GM19372 (cell line): ENCODE data around the gene PSD.
A peak's percentile ranks its signal among the peaks of the same experiment; 100 is the strongest.

ENCODE experiments used
- ATAC-seq: cut with Tn5 transposase; IDR thresholded peaks from one replicate; pipeline ENCODE4 v1.9.1; 2021; ENCODE audit warnings: mild to moderate bottlenecking, low read depth, moderate library complexity; ENCODE audit not compliant: unreplicated experiment

Gene PSD

GRCh38 chr10:102421757-102422512 is 3.4 kb upstream of the PSD start:
- no peak for ATAC-seq

- peak; percentile 3 for ATAC-seq
These were observed 2.8 kb upstream of the PSD start for GRCh38 chr10:102421507-102421756.

GRCh38 chr10:102420714-102421506 is 2.3 kb upstream of the PSD start, which contains the start of gene FBXL15:
Gene FBXL15 (plus strand): TSS chr10:102420836. CDS start chr10:102421130, 294 bp downstream.
- ATAC-seq: peak; percentile 71

- no peak for ATAC-seq
These were observed 1.7 kb upstream of the PSD start for GRCh38 chr10:102420181-102420713.

GRCh38 chr10:102419269-102420180 is 940 bp upstream of the PSD start:
- ATAC-seq: no peak

- ATAC-seq: no peak
These were observed 1.9 kb downstream of the PSD start for GRCh38 chr10:102416695-102417094.

- no peak for ATAC-seq
These were observed 2.3 kb downstream of the PSD start for GRCh38 chr10:102416283-102416682.

GRCh38 chr10:102414749-102415148 is 3.8 kb downstream of the PSD start:
- ATAC-seq: no peak

- no peak for ATAC-seq
These were observed 4.6 kb downstream of the PSD start for GRCh38 chr10:102413806-102414561.

- ATAC-seq: no peak
These were observed 5.4 kb downstream of the PSD start for GRCh38 chr10:102413053-102413705.

- no peak for ATAC-seq
These were observed 6.3 kb downstream of the PSD start for GRCh38 chr10:102412293-102412692.

- no peak for ATAC-seq
These were observed 7.0 kb downstream of the PSD start for GRCh38 chr10:102411341-102412255.

GRCh38 chr10:102410429-102411073 is 8.0 kb downstream of the PSD start:
- no peak for ATAC-seq

- ATAC-seq: no peak
These were observed 8.8 kb downstream of the PSD start for GRCh38 chr10:102409604-102410428.

- no peak for ATAC-seq
These were observed 9.6 kb downstream of the PSD start for GRCh38 chr10:102408728-102409603.

- no peak for ATAC-seq
These were observed 10.4 kb downstream of the PSD start for GRCh38 chr10:102408131-102408727.
